ENCODE measurements around the gene FDX2. TPM values are rescaled to one million over a fixed set of nuclear protein-coding genes. Genes with fewer than 3 reads are reported as not detected.

FDX2 gene
- total and polyA plus RNA-seq, 2 of the 13 experiments (the other 11 are each of a cell fraction or from before 2014, with no cell fraction given) = 21.0 to 24.7 TPM

GRCh38 chr19:10270616-10271394 is 45.0 kb downstream of the FDX2 start, which contains the start of gene ICAM1 (continued):
- no peak for TF ChIP-seq ZBTB40 (IDR thresholded peaks at IDR 0.05)
- TF ChIP-seq ZBTB40 (CRISPR knock-in tag; IDR thresholded peaks at IDR 0.05) = peak; percentile 92
- TF ChIP-seq ZNF318 (CRISPR knock-in tag; IDR thresholded peaks at IDR 0.05) = peak; percentile 28; the same call in 1 of the 2 replicates
- peak; percentile 73; the same call in 1 of the 2 replicates for TF ChIP-seq ZNF552 (CRISPR knock-in tag; IDR thresholded peaks at IDR 0.05; ENCODE audit: borderline replicate concordance)
- peak; percentile 85; the same call in 1 of the 2 replicates for TF ChIP-seq ZMAT3 (CRISPR knock-in tag; conservative IDR thresholded peaks at IDR 0.05)
- no peak for TF ChIP-seq DMTF1 (CRISPR knock-in tag; IDR thresholded peaks at IDR 0.05)
- peak; percentile 85 for TF ChIP-seq SNAI1 (CRISPR knock-in tag; IDR thresholded peaks at IDR 0.05; ENCODE audit: borderline replicate concordance)
- TF ChIP-seq MTA1 (CRISPR knock-in tag; IDR thresholded peaks at IDR 0.05; ENCODE audit: borderline replicate concordance) = 0 out of 2 replicates have a peak, but pooled peaks have one; percentile 26
